Subcutaneous preadipocyte (primary cell): ENCODE results near the gene SLC16A9. TPM values are rescaled to one million over a fixed set of nuclear protein-coding genes. Genes with fewer than 3 reads are reported as not detected.

Experiments used
- total RNA-seq: library from RNA; depleted of rRNA; stranded (reverse); fragments of >200 nt; gene quantifications from 2 replicates; pipeline ENCODE4 v1.2.3, GENCODE V29; 2012

Gene SLC16A9
- total RNA-seq: 0.37 and 0.59 TPM in 2 replicates

GRCh38 chr10:59709395-59710125, at the start of gene SLC16A9:
Gene SLC16A9 (minus strand): TSS chr10:59709850. CDS start chr10:59684291, 25,559 bp downstream.

GRCh38 chr10:59753267-59753666, 43.6 kb upstream of the SLC16A9 start, which contains the start of gene MRLN:
Gene MRLN (minus strand): TSS chr10:59753455.

Other genes starting within 250 kb of the SLC16A9 start
- not detected in 2 replicates for gene MRLN, start 43.6 kb upstream of the SLC16A9 start, total RNA-seq
- 41.9 and 48.5 TPM in 2 replicates for gene CCDC6, start 196.7 kb upstream of the SLC16A9 start, total RNA-seq